GM12875 (cell line): ENCODE measurements around the gene MRAS.

Experiments used
- H3K4me3 ChIP-seq: one replicate; pipeline ENCODE4 v1.5.1; 2011; ENCODE audit warnings: low read depth, low read length, control low read depth
- TF ChIP-seq, protein P1 (sequence below): IDR thresholded peaks from 2 replicates; pipeline ENCODE4 v1.5.1; 2011; ENCODE audit warnings: low read depth, mild to moderate bottlenecking, control low read depth, inconsistent platforms, low read length, moderate library complexity, borderline replicate concordance; ENCODE audit not compliant: insufficient read depth

Gene MRAS

GRCh38 chr3:138329127-138329983 lies 19.0 kb upstream of the MRAS start, which contains the start of gene NME9:
Gene NME9 (minus strand): TSS chr3:138329851. CDS start chr3:138329335, 516 bp downstream.
- TF ChIP-seq, protein P1, sequence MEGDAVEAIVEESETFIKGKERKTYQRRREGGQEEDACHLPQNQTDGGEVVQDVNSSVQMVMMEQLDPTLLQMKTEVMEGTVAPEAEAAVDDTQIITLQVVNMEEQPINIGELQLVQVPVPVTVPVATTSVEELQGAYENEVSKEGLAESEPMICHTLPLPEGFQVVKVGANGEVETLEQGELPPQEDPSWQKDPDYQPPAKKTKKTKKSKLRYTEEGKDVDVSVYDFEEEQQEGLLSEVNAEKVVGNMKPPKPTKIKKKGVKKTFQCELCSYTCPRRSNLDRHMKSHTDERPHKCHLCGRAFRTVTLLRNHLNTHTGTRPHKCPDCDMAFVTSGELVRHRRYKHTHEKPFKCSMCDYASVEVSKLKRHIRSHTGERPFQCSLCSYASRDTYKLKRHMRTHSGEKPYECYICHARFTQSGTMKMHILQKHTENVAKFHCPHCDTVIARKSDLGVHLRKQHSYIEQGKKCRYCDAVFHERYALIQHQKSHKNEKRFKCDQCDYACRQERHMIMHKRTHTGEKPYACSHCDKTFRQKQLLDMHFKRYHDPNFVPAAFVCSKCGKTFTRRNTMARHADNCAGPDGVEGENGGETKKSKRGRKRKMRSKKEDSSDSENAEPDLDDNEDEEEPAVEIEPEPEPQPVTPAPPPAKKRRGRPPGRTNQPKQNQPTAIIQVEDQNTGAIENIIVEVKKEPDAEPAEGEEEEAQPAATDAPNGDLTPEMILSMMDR: peak; percentile 78
- peak within 1 kb of the TSS; percentile 16 for H3K4me3 ChIP-seq

DNA sequence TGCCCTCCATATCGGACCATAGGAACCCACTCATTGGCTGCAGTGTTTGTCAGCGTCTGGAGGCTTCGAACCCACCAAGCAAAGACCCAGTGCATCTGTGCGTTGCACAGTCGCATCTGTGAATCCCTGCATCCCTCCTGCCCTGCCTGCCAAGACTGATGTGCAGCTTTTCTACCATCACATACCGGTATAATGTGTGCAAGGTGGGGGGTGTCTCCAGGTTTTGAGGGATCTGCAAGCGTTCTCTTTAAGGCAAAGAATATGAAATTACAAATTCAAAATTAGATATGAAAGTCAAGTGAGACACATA lies 18.4 kb upstream of the MRAS start:
- no peak overlapping the region for H3K4me3 ChIP-seq
- TF ChIP-seq, protein P1: no peak

DNA sequence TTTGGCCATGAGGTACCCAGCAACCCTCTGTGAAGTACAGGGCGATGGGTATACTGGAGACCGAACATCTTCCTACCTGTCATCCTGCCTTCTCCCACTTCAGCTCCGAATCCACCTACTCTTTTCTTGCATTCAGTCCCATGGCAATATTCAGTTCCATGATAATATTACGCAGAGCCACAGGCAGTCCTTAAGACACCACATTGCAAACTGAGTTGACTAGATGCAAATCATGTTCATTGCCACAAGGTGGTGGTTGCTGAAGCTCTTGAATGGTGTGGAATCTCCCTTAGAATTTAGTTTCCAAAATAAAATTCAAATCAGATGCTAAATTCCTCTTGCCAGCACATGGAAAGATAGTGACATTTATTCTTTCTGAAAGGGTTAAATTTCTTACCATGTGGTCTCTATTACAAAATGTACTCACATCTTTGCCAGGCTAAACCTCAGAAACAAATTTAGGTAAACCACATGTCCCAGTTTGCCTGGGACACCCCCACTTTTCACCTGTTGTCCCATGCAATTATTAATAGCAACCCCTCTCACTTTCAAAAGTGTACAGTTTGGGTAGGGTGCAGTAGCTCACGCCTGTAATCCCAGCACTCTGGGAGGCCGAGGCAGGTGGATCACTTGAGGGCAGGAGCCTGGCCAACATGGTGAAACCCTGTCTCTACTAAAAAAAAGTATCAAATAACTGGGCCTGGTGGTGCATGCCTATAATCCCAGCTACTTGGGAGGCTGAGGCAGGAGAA lies 17.1 kb upstream of the MRAS start:
- TF ChIP-seq, protein P1: no peak
- no peak overlapping the region for H3K4me3 ChIP-seq

DNA sequence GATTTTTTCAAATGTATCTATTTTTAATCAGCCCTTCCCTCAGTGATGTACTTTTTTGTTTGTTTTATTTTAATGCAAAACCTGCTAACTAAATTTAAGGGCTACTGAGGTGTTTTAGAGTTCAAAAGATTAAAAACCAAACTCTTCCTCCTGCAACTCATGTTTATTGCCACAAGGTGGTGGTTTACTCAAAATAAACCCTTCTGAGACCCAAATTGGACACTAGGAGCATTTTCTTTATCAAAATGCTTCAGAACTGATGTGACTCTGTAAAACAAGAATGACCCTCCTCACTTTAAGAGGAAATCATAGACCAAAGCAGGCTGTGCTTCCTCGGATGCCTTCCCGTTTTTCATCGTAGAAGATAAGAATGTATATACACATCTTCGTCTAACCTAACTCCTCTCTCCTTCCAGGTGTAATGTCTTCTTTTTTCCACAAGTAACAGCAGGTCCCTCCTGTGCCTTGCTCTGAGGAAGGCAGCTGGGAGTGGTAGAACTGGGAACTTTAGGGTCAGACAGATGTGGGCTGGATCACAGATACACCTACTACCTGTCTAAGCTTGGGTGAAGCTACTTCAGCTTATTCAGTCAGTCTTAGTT lies 15.8 kb upstream of the MRAS start:
- H3K4me3 ChIP-seq: no peak overlapping the region
- TF ChIP-seq, protein P1: peak; percentile 36; the same call in 1 of the 2 replicates

- TF ChIP-seq, protein P1: no peak
- no peak overlapping the region for H3K4me3 ChIP-seq
Measured at GRCh38 chr3:138334608-138335007, 13.8 kb upstream of the MRAS start.

GRCh38 chr3:138336454-138336999 lies 11.9 kb upstream of the MRAS start:
- TF ChIP-seq, protein P1: no peak

More at GRCh38 chr3:138336454-138336999, 11.9 kb upstream of the MRAS start:
- H3K4me3 ChIP-seq: no peak overlapping the region
